Peyer's patch (tissue), 4 donors: Measurements from ENCODE around the gene KCNQ1. TPM values are rescaled to one million over a fixed set of nuclear protein-coding genes. Genes with fewer than 3 reads are reported as not detected.

ENCODE experiments used
- DNase-seq, 3 donors: peaks; one replicate each; pipeline ENCODE4 v3.0.0-alpha.2; 2017 to 2019
- H3K27ac ChIP-seq, 4 donors: fragments of 200-600 bp; sonication (generic); one replicate each; pipeline ENCODE4 v1.5.1; 2016 to 2019
- H3K27me3 ChIP-seq, 2 donors: fragments of 200-600 bp; sonication (generic); one replicate each; pipeline ENCODE4 v1.5.1; 2019
- H3K36me3 ChIP-seq, 3 donors: fragments of 200-600 bp; sonication (generic); one replicate each; pipeline ENCODE4 v1.5.1; 2016 to 2019
- H3K4me1 ChIP-seq, 4 donors: fragments of 200-600 bp; sonication (generic); one replicate each; pipeline ENCODE4 v1.5.1; 2016 to 2019
- H3K4me3 ChIP-seq, 4 donors: fragments of 200-600 bp; sonication (generic); 1 replicate in 3 of 4; 2 replicates in 1 of 4; pipeline ENCODE4 v1.5.1; 2016 to 2019; ENCODE audit warnings: mild to moderate bottlenecking in 1 of 4
- H3K9me3 ChIP-seq, 4 donors: fragments of 200-600 bp; sonication (generic); one replicate each; pipeline ENCODE4 v1.5.1; 2016 to 2019; ENCODE audit warnings: mild to moderate bottlenecking in 1 of 4
- POLR2A ChIP-seq, 2 donors: fragments of 450-650 bp; IDR thresholded peaks; one replicate each; pipeline ENCODE4 v1.5.1; 2017; ENCODE audit warnings: antibody characterized with exemption in 2 of 2, mild to moderate bottlenecking in 2 of 2, moderate library complexity in 2 of 2
- total RNA-seq, 4 donors: library from RNA; depleted of rRNA; stranded (reverse); fragments of >200 nt; gene quantifications; one replicate each; pipeline ENCODE4 v1.1.0, GENCODE V29; 2016
- TF ChIP-seq, protein P1 (sequence below), 6 experiments: fragments of 450-650 bp in 4 of 6; fragments of 200-600 bp in 2 of 6; sonication (generic) in 1 of 6; IDR thresholded peaks; one replicate each; pipeline ENCODE4 v1.5.1; 2017 to 2019; ENCODE audit warnings: antibody characterized with exemption in 6 of 6, mild to moderate bottlenecking in 3 of 6, moderate library complexity in 1 of 6

KCNQ1 gene
- total RNA-seq, 4 donors from 2014 or later = 50.6 to 66.4 (median 54.2) TPM

DNA sequence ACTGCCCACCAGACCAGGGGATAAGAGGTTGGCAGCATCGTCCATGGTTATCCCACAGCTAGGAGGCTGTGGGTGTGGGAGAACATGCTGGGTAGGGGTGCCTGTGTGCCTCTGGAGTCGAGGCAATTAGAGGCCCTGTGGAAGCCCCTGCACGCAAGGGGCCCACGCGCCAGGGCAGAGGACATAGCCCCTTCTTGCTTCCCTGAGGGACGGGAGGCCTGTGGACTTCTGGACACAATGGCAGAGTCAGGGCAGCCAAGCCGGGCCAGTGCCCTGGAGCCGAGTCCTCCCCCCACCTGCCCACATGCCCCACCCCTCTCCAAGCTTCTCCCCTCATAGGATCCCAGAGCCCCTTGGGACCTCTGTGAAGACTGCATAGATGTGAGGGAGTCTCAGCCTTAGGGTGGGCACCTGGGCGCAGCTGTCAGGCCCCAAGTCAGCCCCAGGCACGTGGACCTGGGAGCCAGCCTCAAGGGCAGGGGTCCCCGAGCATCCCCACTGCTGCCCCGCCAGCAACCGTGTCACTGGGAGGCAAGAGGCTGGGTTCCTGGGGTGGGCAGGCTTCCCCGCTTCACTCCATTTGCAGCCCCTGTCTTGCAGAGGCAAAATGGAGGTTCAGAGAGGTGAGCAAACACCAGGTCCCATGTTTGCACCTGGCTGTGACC lies 388.4 kb downstream of the KCNQ1 start:
- no peaks in the 10 kb centered on the region for H3K27me3 ChIP-seq
- no peaks in the 10 kb centered on the region for H3K4me1 ChIP-seq
- H3K4me3 ChIP-seq = no peak overlapping the region
- H3K36me3 ChIP-seq = no peaks in the 10 kb centered on the region
- peaks cover 0 to 6% (median 0%) of the 10 kb centered on the region in 4 donors for H3K9me3 ChIP-seq
- TF ChIP-seq POLR2A (IDR thresholded peaks at IDR 0.05) = no peak
- TF ChIP-seq, protein P1, sequence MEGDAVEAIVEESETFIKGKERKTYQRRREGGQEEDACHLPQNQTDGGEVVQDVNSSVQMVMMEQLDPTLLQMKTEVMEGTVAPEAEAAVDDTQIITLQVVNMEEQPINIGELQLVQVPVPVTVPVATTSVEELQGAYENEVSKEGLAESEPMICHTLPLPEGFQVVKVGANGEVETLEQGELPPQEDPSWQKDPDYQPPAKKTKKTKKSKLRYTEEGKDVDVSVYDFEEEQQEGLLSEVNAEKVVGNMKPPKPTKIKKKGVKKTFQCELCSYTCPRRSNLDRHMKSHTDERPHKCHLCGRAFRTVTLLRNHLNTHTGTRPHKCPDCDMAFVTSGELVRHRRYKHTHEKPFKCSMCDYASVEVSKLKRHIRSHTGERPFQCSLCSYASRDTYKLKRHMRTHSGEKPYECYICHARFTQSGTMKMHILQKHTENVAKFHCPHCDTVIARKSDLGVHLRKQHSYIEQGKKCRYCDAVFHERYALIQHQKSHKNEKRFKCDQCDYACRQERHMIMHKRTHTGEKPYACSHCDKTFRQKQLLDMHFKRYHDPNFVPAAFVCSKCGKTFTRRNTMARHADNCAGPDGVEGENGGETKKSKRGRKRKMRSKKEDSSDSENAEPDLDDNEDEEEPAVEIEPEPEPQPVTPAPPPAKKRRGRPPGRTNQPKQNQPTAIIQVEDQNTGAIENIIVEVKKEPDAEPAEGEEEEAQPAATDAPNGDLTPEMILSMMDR (IDR thresholded peaks at IDR 0.05) = no peak
- no peak overlapping the region for H3K27ac ChIP-seq
- DNase-seq = no peak

DNA sequence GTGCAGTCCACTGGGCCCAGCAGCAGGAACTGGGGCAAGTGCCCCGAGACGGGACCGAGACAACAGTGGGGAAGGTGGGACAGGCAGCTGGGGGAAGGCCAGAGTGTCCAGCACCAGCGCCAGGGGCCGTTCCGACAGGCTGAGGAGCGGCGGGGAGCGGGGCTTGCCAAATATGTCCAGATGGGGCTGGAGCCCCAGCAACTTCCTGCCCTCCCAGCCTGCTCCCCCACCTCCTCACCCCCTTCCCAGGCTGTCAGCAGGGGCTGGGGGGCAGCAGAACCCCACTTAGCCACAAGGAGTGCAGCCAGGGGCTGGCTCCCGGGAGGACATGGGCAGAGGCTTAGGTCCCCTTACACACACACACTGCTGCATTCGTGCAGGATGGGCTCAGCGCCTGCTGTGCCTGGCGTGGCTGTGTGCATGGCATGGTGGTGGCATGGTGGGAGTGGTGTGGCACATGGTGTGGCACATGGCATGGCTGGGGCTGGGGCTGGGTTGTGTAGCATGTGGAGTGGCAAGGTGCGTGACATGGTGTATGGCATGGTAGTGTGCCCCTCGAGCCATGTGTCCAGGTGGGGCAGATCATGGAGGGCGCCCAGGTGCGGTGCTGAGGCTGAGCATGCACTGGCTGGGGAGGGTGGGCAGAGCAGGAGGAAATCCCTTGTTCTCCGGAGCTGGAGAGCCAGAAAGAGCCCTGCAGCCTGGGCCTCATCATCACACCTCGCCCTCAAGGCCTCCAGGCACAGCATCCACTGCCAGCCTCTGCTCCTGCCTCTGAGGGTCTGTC lies 389.1 kb downstream of the KCNQ1 start:
- Histone ChIP-seq H3K36me3 (no peaks in the 10 kb centered on the region), H3K27ac (no peak overlapping the region), H3K4me3 (no peak overlapping the region), H3K27me3 (no peaks in the 10 kb centered on the region), H3K4me1 (no peaks in the 10 kb centered on the region), H3K9me3 (peaks cover 0 to 5% (median 0%) of the 10 kb centered on the region in 4 donors)
- TF ChIP-seq, protein P1 (IDR thresholded peaks at IDR 0.05) = no peak
- no peak for TF ChIP-seq POLR2A (IDR thresholded peaks at IDR 0.05)
- no peak for DNase-seq

DNA sequence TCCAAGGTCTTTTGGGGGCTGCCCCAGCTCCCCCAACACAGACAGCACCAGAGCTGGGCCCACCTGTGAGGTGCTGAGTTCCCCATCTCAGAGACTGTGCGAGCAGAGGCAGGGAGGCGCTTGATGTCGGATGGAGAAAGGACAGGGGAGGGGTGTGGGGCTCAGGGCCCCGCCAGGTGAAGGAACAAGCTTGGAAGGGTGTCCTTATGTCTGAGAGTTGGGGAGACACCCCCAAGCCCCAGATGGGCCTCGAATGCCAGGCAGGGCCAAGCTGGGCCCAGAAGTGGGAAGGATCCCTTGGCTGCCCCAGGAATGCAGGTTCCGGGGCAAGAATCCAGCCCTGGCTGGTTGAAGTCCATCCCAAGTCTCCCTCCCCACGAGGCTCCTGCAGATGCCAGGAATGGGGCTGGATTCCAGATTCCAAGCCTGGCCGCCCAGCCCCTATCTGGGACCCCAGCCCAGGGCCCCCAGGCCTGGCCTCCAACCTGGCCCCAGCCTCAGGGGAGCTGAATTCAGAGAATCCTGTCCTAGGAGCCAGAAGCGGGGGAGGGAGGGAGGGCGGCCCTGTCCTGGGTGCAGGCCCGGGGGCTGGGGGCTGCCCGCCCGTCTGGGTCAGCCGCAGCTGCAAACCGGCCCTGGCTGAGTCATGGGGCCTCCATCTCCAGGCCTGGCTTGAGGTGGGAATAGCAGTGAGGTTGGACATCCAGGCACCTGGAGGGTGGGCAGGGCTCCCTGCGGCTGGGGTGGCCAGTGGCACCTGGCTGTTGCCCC lies 389.9 kb downstream of the KCNQ1 start:
- H3K4me3 ChIP-seq = no peak overlapping the region
- H3K27me3 ChIP-seq = no peaks in the 10 kb centered on the region
- H3K27ac ChIP-seq = no peak overlapping the region
- no peaks in the 10 kb centered on the region for H3K4me1 ChIP-seq
- no peaks in the 10 kb centered on the region for H3K9me3 ChIP-seq
- TF ChIP-seq, protein P1 (IDR thresholded peaks at IDR 0.05) = no peak
- no peak for TF ChIP-seq POLR2A (IDR thresholded peaks at IDR 0.05)
- no peaks in the 10 kb centered on the region for H3K36me3 ChIP-seq
- DNase-seq = no peak

DNA sequence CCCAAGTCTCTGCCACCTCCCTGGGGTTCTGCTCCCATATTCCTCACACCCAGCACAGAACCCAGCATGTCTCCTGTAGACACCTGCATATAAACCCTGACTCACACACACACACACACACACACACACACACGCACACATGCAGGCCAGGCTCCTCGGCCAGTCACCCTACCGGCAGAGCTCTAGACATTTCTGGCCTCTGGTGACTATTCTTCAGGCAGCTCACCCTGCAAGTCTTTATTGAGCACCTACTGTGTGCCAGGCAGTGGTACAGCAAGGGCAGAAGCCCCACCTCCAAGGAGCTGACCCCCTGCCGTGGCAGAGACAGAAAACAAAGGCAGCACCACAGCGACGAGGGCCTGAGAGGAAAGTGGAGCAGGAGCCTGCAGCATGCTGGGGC lies 390.5 kb downstream of the KCNQ1 start:
- H3K9me3 ChIP-seq = no peaks in the 10 kb centered on the region
- no peak overlapping the region for H3K27ac ChIP-seq
- no peak for DNase-seq
- no peaks in the 10 kb centered on the region for H3K4me1 ChIP-seq
- H3K36me3 ChIP-seq = no peaks in the 10 kb centered on the region
- TF ChIP-seq, protein P1 (IDR thresholded peaks at IDR 0.05) = no peak
- no peak for TF ChIP-seq POLR2A (IDR thresholded peaks at IDR 0.05)
- H3K27me3 ChIP-seq = no peaks in the 10 kb centered on the region
- no peak overlapping the region for H3K4me3 ChIP-seq

DNA sequence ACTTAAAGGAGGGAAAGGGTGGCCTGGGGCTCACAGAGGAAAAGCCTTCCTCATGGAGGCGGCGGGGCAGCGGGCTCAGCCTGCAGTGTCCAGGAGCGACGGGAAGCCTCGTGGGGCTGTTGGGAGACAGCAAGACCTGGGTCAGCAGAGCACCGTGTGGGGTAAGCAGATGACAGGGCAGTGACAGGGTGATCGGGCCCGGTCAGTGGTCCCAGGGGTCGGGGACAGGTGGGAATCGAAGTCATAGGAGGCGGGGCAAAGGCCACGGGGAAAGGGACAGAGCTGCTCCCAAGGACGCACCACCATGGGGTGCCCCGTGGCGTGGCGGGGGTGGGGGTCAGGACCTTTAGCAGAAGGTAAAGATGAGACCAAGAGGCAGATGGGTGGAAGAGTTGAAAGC lies 390.9 kb downstream of the KCNQ1 start:
- TF ChIP-seq, protein P1 (IDR thresholded peaks at IDR 0.05) = no peak
- no peak for TF ChIP-seq POLR2A (IDR thresholded peaks at IDR 0.05)
- Histone ChIP-seq H3K4me3 (no peak overlapping the region), H3K36me3 (no peaks in the 10 kb centered on the region), H3K27ac (no peak overlapping the region), H3K9me3 (no peaks in the 10 kb centered on the region), H3K4me1 (no peaks in the 10 kb centered on the region), H3K27me3 (no peaks in the 10 kb centered on the region)
- DNase-seq = no peak
